ENCODE data around the gene TPH2. TPM values are rescaled to one million over a fixed set of nuclear protein-coding genes. Genes with fewer than 3 reads are reported as not detected.

Gene TPH2
- not detected for total RNA-seq

DNA sequence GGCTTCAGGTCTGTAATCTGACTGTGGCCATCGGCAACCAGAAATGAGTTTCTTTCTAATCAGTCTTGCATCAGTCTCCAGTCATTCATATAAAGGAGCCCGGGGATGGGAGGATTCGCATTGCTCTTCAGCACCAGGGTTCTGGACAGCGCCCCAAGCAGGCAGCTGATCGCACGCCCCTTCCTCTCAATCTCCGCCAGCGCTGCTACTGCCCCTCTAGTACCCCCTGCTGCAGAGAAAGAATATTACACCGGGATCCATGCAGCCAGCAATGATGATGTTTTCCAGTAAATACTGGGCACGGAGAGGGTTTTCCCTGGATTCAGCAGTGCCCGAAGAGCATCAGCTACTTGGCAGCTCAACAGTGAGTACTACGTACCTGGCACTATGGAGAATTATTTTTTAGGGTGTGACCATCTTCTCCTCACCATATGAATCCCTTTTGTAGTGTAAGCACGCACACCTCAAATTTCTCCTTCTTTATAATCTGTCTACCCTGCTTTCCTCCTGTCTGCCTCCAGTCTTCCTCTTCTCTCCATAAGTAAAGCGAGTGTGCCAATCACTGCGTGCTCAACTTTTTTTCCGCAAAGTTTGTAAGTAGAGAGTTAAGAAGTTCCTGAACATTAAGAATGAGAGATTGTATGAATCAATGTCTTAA lies at the start of gene TPH2:
TSS of gene TPH2 (plus strand) at position 118 of the 658 bp plus-strand sequence. CDS start at position 260, 142 bp downstream.
- no peaks in the 10 kb centered on the region for H3K9me3 ChIP-seq
- no peaks in the 10 kb centered on the region for H3K27me3 ChIP-seq (replicated peaks; ENCODE audit: insufficient read depth)
- no peaks in the 10 kb centered on the region for H3K4me1 ChIP-seq (ENCODE audit: control insufficient read depth in 1 of 2, low read depth in 2 of 2)
- H3K4me3 ChIP-seq = no peak within 1 kb of the TSS
- H3K36me3 ChIP-seq = no peaks in the 10 kb centered on the region
- no peak within 1 kb of the TSS for H3K27ac ChIP-seq
- TF ChIP-seq, protein P1, sequence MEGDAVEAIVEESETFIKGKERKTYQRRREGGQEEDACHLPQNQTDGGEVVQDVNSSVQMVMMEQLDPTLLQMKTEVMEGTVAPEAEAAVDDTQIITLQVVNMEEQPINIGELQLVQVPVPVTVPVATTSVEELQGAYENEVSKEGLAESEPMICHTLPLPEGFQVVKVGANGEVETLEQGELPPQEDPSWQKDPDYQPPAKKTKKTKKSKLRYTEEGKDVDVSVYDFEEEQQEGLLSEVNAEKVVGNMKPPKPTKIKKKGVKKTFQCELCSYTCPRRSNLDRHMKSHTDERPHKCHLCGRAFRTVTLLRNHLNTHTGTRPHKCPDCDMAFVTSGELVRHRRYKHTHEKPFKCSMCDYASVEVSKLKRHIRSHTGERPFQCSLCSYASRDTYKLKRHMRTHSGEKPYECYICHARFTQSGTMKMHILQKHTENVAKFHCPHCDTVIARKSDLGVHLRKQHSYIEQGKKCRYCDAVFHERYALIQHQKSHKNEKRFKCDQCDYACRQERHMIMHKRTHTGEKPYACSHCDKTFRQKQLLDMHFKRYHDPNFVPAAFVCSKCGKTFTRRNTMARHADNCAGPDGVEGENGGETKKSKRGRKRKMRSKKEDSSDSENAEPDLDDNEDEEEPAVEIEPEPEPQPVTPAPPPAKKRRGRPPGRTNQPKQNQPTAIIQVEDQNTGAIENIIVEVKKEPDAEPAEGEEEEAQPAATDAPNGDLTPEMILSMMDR (IDR thresholded peaks at IDR 0.05) = no peak
- no peak for DNase-seq (ENCODE audit: low spot score)
- no peak for ATAC-seq (ENCODE audit: insufficient number of reproducible peaks, low FRiP score, low read depth)

DNA sequence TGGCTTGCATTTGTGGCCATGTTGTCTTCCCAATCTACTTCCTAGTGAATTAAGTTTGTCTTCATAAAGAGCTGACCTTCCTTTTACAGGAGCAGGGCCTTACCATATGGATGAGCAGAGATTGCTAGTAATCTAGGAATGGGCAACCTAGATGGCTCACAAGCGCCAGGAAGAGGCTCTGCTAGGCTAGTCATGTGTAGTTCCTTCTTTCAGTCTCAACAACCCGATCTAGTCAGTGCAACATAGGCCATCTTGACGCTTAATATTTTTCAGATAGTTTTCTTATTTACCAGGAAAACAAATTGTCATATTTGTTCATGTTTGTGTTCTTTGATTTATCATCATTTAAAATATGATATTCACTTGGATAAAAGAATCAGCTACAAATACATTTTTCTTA lies 48.2 kb upstream of the TPH2 start:
- Histone ChIP-seq H3K27me3 (replicated peaks; ENCODE audit: insufficient read depth) (no peaks in the 10 kb centered on the region), H3K27ac (no peak overlapping the region), H3K36me3 (no peaks in the 10 kb centered on the region), H3K9me3 (no peaks in the 10 kb centered on the region), H3K4me1 (ENCODE audit: control insufficient read depth in 1 of 2, low read depth in 2 of 2) (no peaks in the 10 kb centered on the region), H3K4me3 (no peak overlapping the region)
- TF ChIP-seq, protein P1 (IDR thresholded peaks at IDR 0.05) = no peak
- ATAC-seq (ENCODE audit: insufficient number of reproducible peaks, low FRiP score, low read depth) (no peak), DNase-seq (ENCODE audit: low spot score) (no peak)

DNA sequence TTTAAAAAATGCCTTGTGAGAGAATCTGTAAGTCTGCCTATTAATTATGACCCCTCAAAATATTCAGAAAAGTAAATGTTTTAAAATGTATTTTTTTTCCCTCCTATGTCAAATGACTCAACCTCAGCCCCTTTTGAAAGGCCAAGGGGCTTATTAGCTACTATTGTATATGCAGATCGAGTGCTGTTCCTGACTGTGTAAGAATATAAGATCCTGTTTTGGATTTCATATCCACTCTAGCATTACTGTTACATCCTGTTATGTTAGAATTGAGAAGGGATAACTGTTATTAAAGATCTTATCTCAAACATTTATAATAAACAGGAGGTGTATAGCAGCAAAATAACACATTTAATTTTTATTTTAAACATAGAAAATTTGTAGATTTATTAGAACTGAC lies 46.6 kb upstream of the TPH2 start:
- Histone ChIP-seq H3K27me3 (replicated peaks; ENCODE audit: insufficient read depth) (no peaks in the 10 kb centered on the region), H3K27ac (no peak overlapping the region), H3K9me3 (no peaks in the 10 kb centered on the region), H3K4me1 (ENCODE audit: control insufficient read depth in 1 of 2, low read depth in 2 of 2) (no peaks in the 10 kb centered on the region), H3K4me3 (no peak overlapping the region), H3K36me3 (peaks cover 8% of the 10 kb centered on the region)
- ATAC-seq (ENCODE audit: insufficient number of reproducible peaks, low FRiP score, low read depth) = no peak
- no peak for DNase-seq (ENCODE audit: low spot score)
- TF ChIP-seq, protein P1 (IDR thresholded peaks at IDR 0.05) = no peak

DNA sequence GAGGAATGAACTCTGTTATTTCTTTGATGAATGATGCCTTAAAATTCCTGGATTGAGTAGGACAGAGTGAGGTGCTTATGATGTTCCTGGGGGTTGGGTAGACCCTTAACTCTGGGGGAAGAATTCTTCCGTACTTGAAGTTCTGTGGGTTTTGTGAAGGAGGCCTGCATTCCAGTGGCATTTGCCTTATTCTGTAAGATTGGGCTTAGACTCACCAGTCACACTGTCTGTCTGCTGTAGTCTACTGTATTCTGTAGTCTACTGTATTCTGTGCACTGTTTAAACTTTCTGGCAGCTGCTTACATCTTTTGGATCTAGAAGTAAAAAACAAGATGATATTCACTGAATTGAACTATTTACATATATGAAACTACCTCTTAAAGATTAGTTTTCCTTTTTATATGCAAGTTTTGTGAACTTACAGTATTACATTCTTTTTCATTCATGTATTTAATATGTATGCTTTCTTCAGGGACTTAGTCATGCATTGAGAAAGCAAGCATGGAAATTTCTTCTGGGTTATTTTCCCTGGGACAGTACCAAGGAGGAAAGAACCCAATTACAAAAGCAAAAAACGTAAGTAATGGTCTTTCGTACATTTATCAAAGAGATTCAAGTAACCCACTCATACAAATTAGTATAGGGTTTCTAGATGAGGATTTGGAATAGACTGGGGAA lies 42.3 kb upstream of the TPH2 start:
- Histone ChIP-seq H3K27me3 (replicated peaks; ENCODE audit: insufficient read depth) (no peaks in the 10 kb centered on the region), H3K36me3 (peaks cover 17% of the 10 kb centered on the region), H3K4me1 (ENCODE audit: control insufficient read depth in 1 of 2, low read depth in 2 of 2) (no peaks in the 10 kb centered on the region), H3K4me3 (no peak overlapping the region), H3K27ac (no peak overlapping the region), H3K9me3 (no peaks in the 10 kb centered on the region)
- DNase-seq (ENCODE audit: low spot score) (no peak), ATAC-seq (ENCODE audit: insufficient number of reproducible peaks, low FRiP score, low read depth) (no peak)
- TF ChIP-seq, protein P1 (IDR thresholded peaks at IDR 0.05) = no peak

DNA sequence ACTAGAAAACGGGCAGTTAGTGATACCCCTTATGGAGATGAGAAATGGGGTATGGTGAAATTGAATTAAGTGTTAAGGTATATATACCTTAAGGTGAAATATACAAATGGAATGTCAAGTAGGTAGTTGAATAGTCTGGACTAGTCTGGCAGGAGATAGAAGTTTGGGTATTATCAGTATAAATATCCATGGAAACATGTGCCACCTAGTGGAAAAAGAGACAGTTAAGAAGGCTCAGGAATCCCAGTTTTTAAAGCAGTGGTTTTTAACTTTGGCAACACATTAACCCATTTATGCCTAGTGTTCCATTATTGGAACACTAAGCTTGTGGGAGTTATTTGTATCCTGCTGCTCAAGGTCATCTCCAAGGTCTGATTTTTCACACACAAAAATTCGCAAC lies 38.6 kb upstream of the TPH2 start:
- Histone ChIP-seq H3K4me3 (no peak overlapping the region), H3K36me3 (peaks cover 25% of the 10 kb centered on the region), H3K9me3 (no peaks in the 10 kb centered on the region), H3K27me3 (replicated peaks; ENCODE audit: insufficient read depth) (no peaks in the 10 kb centered on the region), H3K27ac (no peak overlapping the region), H3K4me1 (ENCODE audit: control insufficient read depth in 1 of 2, low read depth in 2 of 2) (no peaks in the 10 kb centered on the region)
- TF ChIP-seq, protein P1 (IDR thresholded peaks at IDR 0.05) = no peak
- ATAC-seq (ENCODE audit: insufficient number of reproducible peaks, low FRiP score, low read depth) (no peak), DNase-seq (ENCODE audit: low spot score) (no peak)
